ENCODE results near the gene ZFP42. TPM values are rescaled to one million over a fixed set of nuclear protein-coding genes. Genes with fewer than 3 reads are reported as not detected.

ZFP42 gene
- total and polyA plus RNA-seq, 2 experiments from 2014 or later = 4.4 to 4.5 TPM

- Histone ChIP-seq H3K79me2 (no peaks in the 10 kb centered on the region), H3K4me2 (no peak overlapping the region), H4K20me1 (ENCODE audit: insufficient read depth, poor library complexity, severe bottlenecking) (no peaks in the 10 kb centered on the region), H3K9me3 (ENCODE audit: low read depth) (no peaks in the 10 kb centered on the region), H3K27ac (peak overlapping the region; percentile 86), H3K27me3 (no peaks in the 10 kb centered on the region), H3K36me3 (replicated peaks; ENCODE audit: insufficient read depth, low read depth) (no peaks in the 10 kb centered on the region), H3K4me1 (ENCODE audit: insufficient read depth) (peaks cover 14% of the 10 kb centered on the region), H3K9me2 (replicated peaks; ENCODE audit: insufficient read depth) (no peaks in the 10 kb centered on the region), H2AFZ (peak overlapping the region; percentile 27), H3K4me3 (no peak overlapping the region)
- peak; percentile 62 for DNase-seq (ENCODE audit: low spot score)
- TF ChIP-seq, protein P1, sequence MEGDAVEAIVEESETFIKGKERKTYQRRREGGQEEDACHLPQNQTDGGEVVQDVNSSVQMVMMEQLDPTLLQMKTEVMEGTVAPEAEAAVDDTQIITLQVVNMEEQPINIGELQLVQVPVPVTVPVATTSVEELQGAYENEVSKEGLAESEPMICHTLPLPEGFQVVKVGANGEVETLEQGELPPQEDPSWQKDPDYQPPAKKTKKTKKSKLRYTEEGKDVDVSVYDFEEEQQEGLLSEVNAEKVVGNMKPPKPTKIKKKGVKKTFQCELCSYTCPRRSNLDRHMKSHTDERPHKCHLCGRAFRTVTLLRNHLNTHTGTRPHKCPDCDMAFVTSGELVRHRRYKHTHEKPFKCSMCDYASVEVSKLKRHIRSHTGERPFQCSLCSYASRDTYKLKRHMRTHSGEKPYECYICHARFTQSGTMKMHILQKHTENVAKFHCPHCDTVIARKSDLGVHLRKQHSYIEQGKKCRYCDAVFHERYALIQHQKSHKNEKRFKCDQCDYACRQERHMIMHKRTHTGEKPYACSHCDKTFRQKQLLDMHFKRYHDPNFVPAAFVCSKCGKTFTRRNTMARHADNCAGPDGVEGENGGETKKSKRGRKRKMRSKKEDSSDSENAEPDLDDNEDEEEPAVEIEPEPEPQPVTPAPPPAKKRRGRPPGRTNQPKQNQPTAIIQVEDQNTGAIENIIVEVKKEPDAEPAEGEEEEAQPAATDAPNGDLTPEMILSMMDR (IDR thresholded peaks at IDR 0.05; ENCODE audit: poor library complexity) = no peak
- TF ChIP-seq EZH2phosphoT487 (IDR thresholded peaks at IDR 0.05; ENCODE audit: low read depth, severe bottlenecking, unreplicated experiment) = no peak
- TF ChIP-seq EZH2 (IDR thresholded peaks at IDR 0.05; ENCODE audit: borderline replicate concordance) = no peak
- 34% methylated on average over 5 of the region's 5 CpGs for WGBS (ENCODE audit: low lambda C conversion rate, missing lambda C conversion rate)
These were observed 26.1 kb downstream of the ZFP42 start for GRCh38 chr4:188021548-188022249.

DNA sequence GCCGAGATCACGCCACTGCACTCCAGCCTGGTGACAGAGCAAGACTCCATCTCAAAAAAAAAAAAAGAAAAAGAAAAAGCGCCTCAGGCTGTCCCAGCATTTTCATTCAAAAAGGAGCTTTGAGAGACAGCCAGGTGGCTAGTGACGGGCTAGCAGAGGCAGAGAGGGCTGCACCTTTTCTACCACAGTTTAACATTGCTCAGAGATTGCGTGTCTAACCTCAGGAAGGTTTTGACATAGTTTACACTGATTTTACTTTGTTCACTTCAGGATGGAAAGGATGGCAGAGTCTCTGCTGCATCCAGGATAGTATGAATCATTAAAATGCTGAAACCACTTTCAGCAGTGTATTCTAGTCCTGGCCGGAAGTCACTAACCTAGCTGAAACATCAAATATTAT lies 28.1 kb downstream of the ZFP42 start:
- Histone ChIP-seq H3K27ac (no peak overlapping the region), H3K79me2 (no peaks in the 10 kb centered on the region), H3K4me3 (no peak overlapping the region), H3K9me2 (replicated peaks; ENCODE audit: insufficient read depth) (no peaks in the 10 kb centered on the region), H3K36me3 (replicated peaks; ENCODE audit: insufficient read depth, low read depth) (no peaks in the 10 kb centered on the region), H2AFZ (no peak overlapping the region), H3K4me2 (no peak overlapping the region), H3K27me3 (no peaks in the 10 kb centered on the region), H3K9me3 (ENCODE audit: low read depth) (no peaks in the 10 kb centered on the region), H4K20me1 (ENCODE audit: insufficient read depth, poor library complexity, severe bottlenecking) (no peaks in the 10 kb centered on the region), H3K4me1 (ENCODE audit: insufficient read depth) (peaks cover 8% of the 10 kb centered on the region)
- no peak for TF ChIP-seq EZH2 (IDR thresholded peaks at IDR 0.05; ENCODE audit: borderline replicate concordance)
- TF ChIP-seq EZH2phosphoT487 (IDR thresholded peaks at IDR 0.05; ENCODE audit: low read depth, severe bottlenecking, unreplicated experiment) = no peak
- TF ChIP-seq, protein P1 (IDR thresholded peaks at IDR 0.05; ENCODE audit: poor library complexity) = no peak
- DNase-seq (ENCODE audit: low spot score) = no peak
- 83% methylated on average over 4 of the region's 6 CpGs for WGBS (ENCODE audit: low lambda C conversion rate, missing lambda C conversion rate)

DNA sequence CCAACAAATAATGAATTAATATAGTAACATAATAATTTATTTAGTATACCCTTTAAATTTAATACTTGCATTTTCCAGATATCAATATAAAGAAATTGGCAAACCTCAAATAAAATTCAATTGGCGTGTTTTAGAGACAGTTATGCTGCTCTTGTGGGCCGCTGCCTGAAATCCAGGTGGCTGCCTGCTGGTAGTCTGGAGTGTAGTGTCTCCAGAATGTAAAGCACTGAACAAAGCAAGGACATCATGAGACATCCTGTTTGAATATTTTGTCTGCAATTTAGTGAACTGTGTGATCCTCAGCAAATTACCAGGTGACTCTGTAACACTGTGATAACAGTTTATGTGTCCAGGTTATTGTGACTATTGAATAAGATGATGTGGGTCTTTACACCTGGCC lies 29.9 kb downstream of the ZFP42 start:
- TF ChIP-seq, protein P1 (IDR thresholded peaks at IDR 0.05; ENCODE audit: poor library complexity) = no peak
- TF ChIP-seq EZH2 (IDR thresholded peaks at IDR 0.05; ENCODE audit: borderline replicate concordance) = no peak
- no peak for TF ChIP-seq EZH2phosphoT487 (IDR thresholded peaks at IDR 0.05; ENCODE audit: low read depth, severe bottlenecking, unreplicated experiment)
- H3K4me1 ChIP-seq (ENCODE audit: insufficient read depth) = peaks cover 8% of the 10 kb centered on the region
- H3K4me3 ChIP-seq = no peak overlapping the region
- no peak overlapping the region for H3K4me2 ChIP-seq
- H4K20me1 ChIP-seq (ENCODE audit: insufficient read depth, poor library complexity, severe bottlenecking) = no peaks in the 10 kb centered on the region
- no peak overlapping the region for H3K27ac ChIP-seq
- DNase-seq (ENCODE audit: low spot score) = no peak
- no peaks in the 10 kb centered on the region for H3K36me3 ChIP-seq (replicated peaks; ENCODE audit: insufficient read depth, low read depth)
- no peaks in the 10 kb centered on the region for H3K9me2 ChIP-seq (replicated peaks; ENCODE audit: insufficient read depth)
- no peaks in the 10 kb centered on the region for H3K9me3 ChIP-seq (ENCODE audit: low read depth)
- WGBS (ENCODE audit: low lambda C conversion rate, missing lambda C conversion rate) = 98% methylated on average over 2 of the region's 2 CpGs
- H3K27me3 ChIP-seq = peaks cover 1% of the 10 kb centered on the region
- no peaks in the 10 kb centered on the region for H3K79me2 ChIP-seq
- H2AFZ ChIP-seq = no peak overlapping the region

All from hepatocyte (in vitro differentiated cells).